SK-N-SH (cell line): ENCODE data around the gene IL18R1. TPM values are rescaled to one million over a fixed set of nuclear protein-coding genes. Genes with fewer than 3 reads are reported as not detected.

Experiments
- CTCF ChIA-PET: fragments of 300-600, 350-600 bp; formaldehyde crosslinking; extraction: SDS; loops from one replicate; lab custom pipeline; 2021; lab: Yijun Ruan, JAX
- POLR2A ChIA-PET: fragments of 350-600 bp; sonication (Branson Sonifier 250); formaldehyde crosslinking; extraction: SDS; loops from one replicate; lab custom pipeline; 2020; ENCODE audit warnings: antibody characterized with exemption, inconsistent platforms; lab: Yijun Ruan, JAX
- DNase-seq: peaks from one replicate; pipeline ENCODE4 v3.0.0; 2012
- H2AFZ ChIP-seq: fragments of 200-600 bp; sonication (generic); 2 replicates; pipeline ENCODE4 v1.8.1; 2016; ENCODE audit warnings: antibody characterized with exemption, mild to moderate bottlenecking, low read depth
- H3F3A ChIP-seq: fragments of 200-600 bp; sonication (generic); replicated peaks from 2 replicates; pipeline ENCODE3; 2016; ENCODE audit warnings: antibody characterized with exemption, mild to moderate bottlenecking; ENCODE audit not compliant: insufficient read depth
- H3K27ac ChIP-seq, 2 experiments: fragments of 200-500 bp in 1 of 2; fragments of 200-600 bp in 1 of 2; sonication (Bioruptor generic) in 1 of 2; sonication (generic), shearing (Covaris generic) in 1 of 2; 2 replicates each; pipeline versions ENCODE4 v1.5.1 to v1.6.1; 2014 to 2016; ENCODE audit warnings: low read depth in 2 of 2, inconsistent platforms in 1 of 2, low read length in 1 of 2, mild to moderate bottlenecking in 1 of 2, mixed read lengths in 1 of 2
- H3K27me3 ChIP-seq: fragments of 200-600 bp; sonication (generic), shearing (Covaris generic); 2 replicates; pipeline ENCODE4 v1.6.1; 2016; ENCODE audit warnings: mixed run types; ENCODE audit not compliant: insufficient read depth
- H3K36me3 ChIP-seq, 2 experiments: fragments of 200-500 bp in 1 of 2; fragments of 200-600 bp in 1 of 2; sonication (Bioruptor generic) in 1 of 2; sonication (generic) in 1 of 2; replicated peaks in 1 of 2; 2 replicates each; pipeline versions ENCODE3 to v1.5.1; 2014 to 2016; ENCODE audit warnings: low read length in 1 of 2, mild to moderate bottlenecking in 1 of 2; ENCODE audit not compliant: insufficient read depth in 2 of 2, control insufficient read depth in 1 of 2
- H3K4me1 ChIP-seq, 2 experiments: fragments of 200-500 bp in 1 of 2; fragments of 200-600 bp in 1 of 2; sonication (Bioruptor generic) in 1 of 2; sonication (generic), shearing (Covaris generic) in 1 of 2; 2 replicates each; pipeline versions ENCODE4 v1.5.1 to v1.6.1; 2014 to 2016; ENCODE audit warnings: low read depth in 1 of 2, low read length in 1 of 2, mixed run types in 1 of 2; ENCODE audit not compliant: insufficient read depth in 2 of 2, control insufficient read depth in 1 of 2
- H3K4me2 ChIP-seq: fragments of 200-600 bp; sonication (generic), shearing (Covaris generic); 2 replicates; pipeline ENCODE4 v1.6.1; 2017; ENCODE audit warnings: mixed run types
- H3K4me3 ChIP-seq, 2 experiments: fragments of 200-500 bp in 1 of 2; fragments of 200-600 bp in 1 of 2; sonication (Bioruptor generic) in 1 of 2; sonication (generic), shearing (Covaris generic) in 1 of 2; 2 replicates each; pipeline versions ENCODE4 v1.5.1 to v1.8.1; 2014 to 2016; ENCODE audit warnings: low read depth in 2 of 2, inconsistent platforms in 1 of 2, low read length in 1 of 2, mild to moderate bottlenecking in 1 of 2, mixed read lengths in 1 of 2, moderate library complexity in 1 of 2
- H3K79me2 ChIP-seq: fragments of 200-600 bp; sonication (generic); 2 replicates; pipeline ENCODE4 v1.8.1; 2017; ENCODE audit warnings: mild to moderate bottlenecking; ENCODE audit not compliant: insufficient read depth
- H3K9ac ChIP-seq: fragments of 200-600 bp; sonication (generic); 2 replicates; pipeline ENCODE4 v1.6.1; 2017; ENCODE audit warnings: mixed run types
- H3K9me2 ChIP-seq: fragments of 200-600 bp; sonication (generic); 2 replicates; pipeline ENCODE4 v1.6.1; 2017; ENCODE audit warnings: mixed run types
- H3K9me3 ChIP-seq: fragments of 200-600 bp; sonication (generic); 2 replicates; pipeline ENCODE4 v1.6.1; 2017; ENCODE audit warnings: mixed run types, mild to moderate bottlenecking, moderate library complexity
- H4K20me1 ChIP-seq: fragments of 200-600 bp; sonication (generic); 2 replicates; pipeline ENCODE4 v1.6.1; 2017; ENCODE audit warnings: mild to moderate bottlenecking, mixed run types; ENCODE audit not compliant: insufficient read depth
- CHD2 ChIP-seq: fragments of 150-350 bp; IDR thresholded peaks from 2 replicates; pipeline ENCODE4 v1.6.1; 2018; ENCODE audit warnings: low read length; ENCODE audit not compliant: partially characterized antibody
- EP300 ChIP-seq, 2 experiments: IDR thresholded peaks; 2 replicates each; pipeline versions ENCODE4 v1.4.0 to v1.6.1; 2012; ENCODE audit warnings: borderline replicate concordance in 1 of 2, low read depth in 1 of 2, low read length in 1 of 2
- FOXJ3 ChIP-seq: sonication (generic); formaldehyde crosslinking; IDR thresholded peaks from 2 replicates; pipeline ENCODE4 v1.5.1; 2020; ENCODE audit warnings: mild to moderate bottlenecking, missing genetic modification reagents
- FOXM1 ChIP-seq: IDR thresholded peaks from 2 replicates; pipeline ENCODE4 v1.4.0; 2012; ENCODE audit warnings: low read depth, mild to moderate bottlenecking
- GABPA ChIP-seq: IDR thresholded peaks from 2 replicates; pipeline ENCODE4 v1.4.0; 2012; ENCODE audit warnings: low read depth, mild to moderate bottlenecking
- GATA2 ChIP-seq: sonication (generic); formaldehyde crosslinking; IDR thresholded peaks from 2 replicates; pipeline ENCODE4 v1.5.0; 2020; ENCODE audit warnings: mild to moderate bottlenecking, missing genetic modification reagents
- IRF3 ChIP-seq: fragments of 150-350 bp; IDR thresholded peaks from 2 replicates; pipeline ENCODE4 v1.6.1; 2016; ENCODE audit warnings: mild to moderate bottlenecking, low read depth, low read length
- JUND ChIP-seq: IDR thresholded peaks from 2 replicates; pipeline ENCODE4 v1.4.0; 2012
- MXI1 ChIP-seq: IDR thresholded peaks from 2 replicates; pipeline ENCODE4 v1.6.1; 2012; ENCODE audit warnings: mild to moderate bottlenecking, low read depth, low read length, improper control_type of control experiment
- RAD21 ChIP-seq: IDR thresholded peaks from 2 replicates; pipeline ENCODE4 v1.6.1; 2012; ENCODE audit warnings: mild to moderate bottlenecking, low read length
- RCOR1 ChIP-seq: fragments of 150-350 bp; IDR thresholded peaks from 2 replicates; pipeline ENCODE4 v1.6.1; 2017; ENCODE audit warnings: antibody characterized with exemption, low read length
- RFX5 ChIP-seq: IDR thresholded peaks from 2 replicates; pipeline ENCODE4 v1.6.1; 2012; ENCODE audit warnings: mild to moderate bottlenecking, improper control_type of control experiment, low read length
- RXRA ChIP-seq: IDR thresholded peaks from 2 replicates; pipeline ENCODE4 v1.4.0; 2012; ENCODE audit warnings: low read depth, mild to moderate bottlenecking, borderline replicate concordance
- SIN3A ChIP-seq: IDR thresholded peaks from 2 replicates; pipeline ENCODE4 v1.6.1; 2012; ENCODE audit warnings: low read depth, mild to moderate bottlenecking, low read length, moderate library complexity, borderline replicate concordance
- SMC3 ChIP-seq: IDR thresholded peaks from 2 replicates; pipeline ENCODE4 v1.6.1; 2012; ENCODE audit warnings: low read depth, low read length, improper control_type of control experiment
- TCF12 ChIP-seq: IDR thresholded peaks from 2 replicates; pipeline ENCODE4 v1.4.0; 2012
- ZBTB33 ChIP-seq: IDR thresholded peaks from 2 replicates; pipeline ENCODE4 v1.4.0; 2012; ENCODE audit warnings: low read depth, borderline replicate concordance
- WGBS: methylation state at CpG from one replicate; pipeline ENCODE4 v1.1.6; 2017; ENCODE audit warnings: low lambda C conversion rate; 5-methylcytosine and 5-hydroxymethylcytosine counted together
- polyA plus RNA-seq, 3 experiments: library from polyadenylated mRNA; depleted of rRNA; stranded (reverse); fragments of >200 nt; gene quantifications; 2 replicates each; pipeline ENCODE4 v1.2.3, GENCODE V29; 2012
- TF ChIP-seq, protein P1 (sequence below): IDR thresholded peaks from 2 replicates; pipeline ENCODE4 v1.4.0; 2012; ENCODE audit warnings: low read depth, borderline replicate concordance
- TF ChIP-seq, protein P2 (sequence below): fragments of 200-600 bp; sonication (generic); IDR thresholded peaks from 2 replicates; pipeline ENCODE4 v1.6.1; 2017; ENCODE audit warnings: antibody characterized with exemption, mild to moderate bottlenecking, moderate library complexity

IL18R1 gene
- polyA plus RNA-seq, 1 of the 3 experiments (the other 2 are of a cell fraction): not detected

- no peak overlapping the region for H2AFZ ChIP-seq
- no peak overlapping the region for H3K4me2 ChIP-seq
Observed at GRCh38 chr2:102432386-102432785, 76.8 kb downstream of the IL18R1 start.

DNA sequence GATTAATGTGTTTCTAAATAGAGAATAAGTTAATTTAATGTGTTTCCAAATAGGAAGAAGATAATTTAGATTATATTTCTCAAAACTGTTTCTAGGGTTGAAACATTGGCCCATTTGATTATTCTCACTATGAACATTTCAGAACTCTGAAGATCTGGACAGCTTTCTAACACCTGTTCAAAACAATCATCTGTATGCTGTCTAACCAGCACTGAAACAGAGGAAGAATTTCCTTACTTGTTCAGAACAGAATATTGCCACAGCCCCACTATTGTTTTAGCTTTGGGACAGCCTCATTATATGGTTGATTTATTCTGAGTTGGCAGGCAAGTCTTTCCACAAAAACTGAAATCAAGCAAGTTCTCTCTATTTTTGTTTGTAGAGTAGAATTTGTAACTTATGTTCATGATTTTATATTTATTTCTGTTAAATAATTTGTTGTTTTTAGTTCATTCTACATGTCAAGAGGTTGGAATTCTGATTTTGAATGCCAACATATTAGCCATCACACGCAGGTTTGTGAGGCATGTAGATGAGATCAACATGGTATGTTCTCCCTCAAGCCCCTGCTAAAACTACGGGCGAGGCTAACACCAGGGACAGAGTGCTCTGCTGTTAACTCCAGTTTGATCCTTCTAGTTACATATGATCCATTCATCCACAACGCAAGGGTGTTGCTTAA, 78.5 kb downstream of the IL18R1 start:
- no peaks in the 10 kb centered on the region for H3K4me1 ChIP-seq
- 0% methylated on average over 4 of the region's 4 CpGs for WGBS
- H3K79me2 ChIP-seq: no peaks in the 10 kb centered on the region
- no peak overlapping the region for H3K4me3 ChIP-seq
- TF ChIP-seq FOXM1 (no peak), RFX5 (no peak), ZBTB33 (no peak), RCOR1 (no peak), SMC3 (no peak), GATA2 (CRISPR knock-in tag) (no peak), JUND (no peak), RXRA (no peak), IRF3 (no peak), RAD21 (no peak), SIN3A (no peak), CHD2 (no peak), EP300 (IDR thresholded peaks at IDR 0.05; ENCODE audit: borderline replicate concordance in 1 of 2, low read depth in 1 of 2, low read length in 1 of 2) (no peak), GABPA (no peak), FOXJ3 (CRISPR knock-in tag) (no peak)
- TF ChIP-seq, protein P1, sequence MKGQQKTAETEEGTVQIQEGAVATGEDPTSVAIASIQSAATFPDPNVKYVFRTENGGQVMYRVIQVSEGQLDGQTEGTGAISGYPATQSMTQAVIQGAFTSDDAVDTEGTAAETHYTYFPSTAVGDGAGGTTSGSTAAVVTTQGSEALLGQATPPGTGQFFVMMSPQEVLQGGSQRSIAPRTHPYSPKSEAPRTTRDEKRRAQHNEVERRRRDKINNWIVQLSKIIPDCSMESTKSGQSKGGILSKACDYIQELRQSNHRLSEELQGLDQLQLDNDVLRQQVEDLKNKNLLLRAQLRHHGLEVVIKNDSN: no peak
- TF ChIP-seq, all 33 proteins: peak for 0
- POLR2A ChIA-PET: no interaction called here
- CTCF ChIA-PET: interaction anchor here (1.5 to 2.1 kb wide), 2 partner anchors 15 to 17 kb away, joined by 3 to 5 read pairs; no protein-coding TSS in a partner anchor
- Histone ChIP-seq H3K27ac (no peak overlapping the region), H3K9me3 (no peaks in the 10 kb centered on the region), H4K20me1 (no peaks in the 10 kb centered on the region), H3K9me2 (no peaks in the 10 kb centered on the region), H2AFZ (no peak overlapping the region), H3K9ac (no peak overlapping the region), H3F3A (no peaks in the 10 kb centered on the region), H3K4me2 (no peak overlapping the region), H3K36me3 (no peaks in the 10 kb centered on the region), H3K27me3 (peaks cover 7% of the 10 kb centered on the region)
- DNase-seq: no peak

More at GRCh38 chr2:102432386-102432785, 76.8 kb downstream of the IL18R1 start:
- Histone ChIP-seq H3K27me3 (no peaks in the 10 kb centered on the region; the same call in none of the 2 replicates), H3K79me2 (no peaks in the 10 kb centered on the region), H4K20me1 (no peaks in the 10 kb centered on the region), H3K4me1 (no peaks in the 10 kb centered on the region), H3K4me3 (no peak overlapping the region), H3K9me3 (no peaks in the 10 kb centered on the region), H3K27ac (no peak overlapping the region), H3K9ac (no peak overlapping the region), H3K36me3 (no peaks in the 10 kb centered on the region), H3F3A (no peaks in the 10 kb centered on the region), H3K9me2 (no peaks in the 10 kb centered on the region; the same call in 1 of the 2 replicates)
- 10% methylated on average over 2 of the region's 2 CpGs for WGBS
- DNase-seq: no peak
- CTCF ChIA-PET: interaction anchor here (1.0 kb wide), 1 partner anchor 17 kb away, joined by 3 read pairs; no protein-coding TSS in a partner anchor
- POLR2A ChIA-PET: no interaction called here
- TF ChIP-seq TCF12: no peak
- TF ChIP-seq, protein P2, sequence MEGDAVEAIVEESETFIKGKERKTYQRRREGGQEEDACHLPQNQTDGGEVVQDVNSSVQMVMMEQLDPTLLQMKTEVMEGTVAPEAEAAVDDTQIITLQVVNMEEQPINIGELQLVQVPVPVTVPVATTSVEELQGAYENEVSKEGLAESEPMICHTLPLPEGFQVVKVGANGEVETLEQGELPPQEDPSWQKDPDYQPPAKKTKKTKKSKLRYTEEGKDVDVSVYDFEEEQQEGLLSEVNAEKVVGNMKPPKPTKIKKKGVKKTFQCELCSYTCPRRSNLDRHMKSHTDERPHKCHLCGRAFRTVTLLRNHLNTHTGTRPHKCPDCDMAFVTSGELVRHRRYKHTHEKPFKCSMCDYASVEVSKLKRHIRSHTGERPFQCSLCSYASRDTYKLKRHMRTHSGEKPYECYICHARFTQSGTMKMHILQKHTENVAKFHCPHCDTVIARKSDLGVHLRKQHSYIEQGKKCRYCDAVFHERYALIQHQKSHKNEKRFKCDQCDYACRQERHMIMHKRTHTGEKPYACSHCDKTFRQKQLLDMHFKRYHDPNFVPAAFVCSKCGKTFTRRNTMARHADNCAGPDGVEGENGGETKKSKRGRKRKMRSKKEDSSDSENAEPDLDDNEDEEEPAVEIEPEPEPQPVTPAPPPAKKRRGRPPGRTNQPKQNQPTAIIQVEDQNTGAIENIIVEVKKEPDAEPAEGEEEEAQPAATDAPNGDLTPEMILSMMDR: no peak
- TF ChIP-seq RXRA: no peak
- no peak for TF ChIP-seq MXI1
- TF ChIP-seq RFX5: no peak
